ENCODE results near the gene AP3S2. TPM values are rescaled to one million over a fixed set of nuclear protein-coding genes. Genes with fewer than 3 reads are reported as not detected.

AP3S2 gene
- total and polyA plus RNA-seq, 8 donors, result 11.0 to 25.2 (median 17.7) TPM

DNA sequence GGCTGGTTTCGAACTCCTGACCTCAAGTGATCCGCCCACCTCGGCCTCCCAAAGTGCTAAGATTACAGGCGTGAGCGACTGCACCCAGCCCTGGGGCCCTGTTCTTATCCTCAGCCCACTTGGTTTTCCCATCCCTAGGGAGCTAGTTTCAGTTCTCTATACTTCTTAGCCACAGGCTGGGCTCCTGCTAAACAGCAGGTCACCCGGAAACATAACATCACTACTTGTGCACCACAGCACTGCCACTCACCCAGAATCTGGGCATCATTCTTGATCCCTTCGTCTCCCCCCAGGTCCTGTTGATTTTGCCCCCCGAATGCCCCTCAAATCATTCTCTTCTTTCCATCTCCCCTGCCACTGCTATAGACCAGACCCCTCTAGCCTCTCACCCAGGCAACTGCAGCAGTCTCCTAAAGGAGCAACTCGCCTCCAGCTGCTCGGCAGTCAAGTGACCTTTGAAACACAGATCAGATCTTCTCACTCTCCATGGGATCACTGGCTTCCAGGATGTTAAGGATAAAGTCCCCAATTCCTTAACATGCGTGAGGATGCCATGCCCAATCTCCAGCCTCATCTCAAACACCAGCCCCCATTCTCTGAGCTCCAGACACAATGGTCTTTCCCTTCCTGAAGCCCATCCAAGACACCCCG is 5.6 kb upstream of the AP3S2 start:
- 77 to 88% methylated on average over 12 of the region's 12 CpGs for WGBS, 2 donors
- Histone ChIP-seq H3K36me3 (peaks cover 0 to 38% (median 0%) of the 10 kb centered on the region in 3 donors), H3K4me3 (no peak overlapping the region), H3K9me3 (no peaks in the 10 kb centered on the region), H3K27ac (no peak overlapping the region), H3K4me1 (peaks cover 0 to 9% (median 3%) of the 10 kb centered on the region in 3 donors), H3K27me3 (no peaks in the 10 kb centered on the region)
- DNase-seq, result no peak
- intact Hi-C loops (cut with DNase I), result no loop called here
- no peak for TF ChIP-seq CTCF (IDR thresholded peaks at IDR 0.05)
- peak in 1 of 4 donors; percentile 28 for ATAC-seq
- no peak for FAIRE-seq

DNA sequence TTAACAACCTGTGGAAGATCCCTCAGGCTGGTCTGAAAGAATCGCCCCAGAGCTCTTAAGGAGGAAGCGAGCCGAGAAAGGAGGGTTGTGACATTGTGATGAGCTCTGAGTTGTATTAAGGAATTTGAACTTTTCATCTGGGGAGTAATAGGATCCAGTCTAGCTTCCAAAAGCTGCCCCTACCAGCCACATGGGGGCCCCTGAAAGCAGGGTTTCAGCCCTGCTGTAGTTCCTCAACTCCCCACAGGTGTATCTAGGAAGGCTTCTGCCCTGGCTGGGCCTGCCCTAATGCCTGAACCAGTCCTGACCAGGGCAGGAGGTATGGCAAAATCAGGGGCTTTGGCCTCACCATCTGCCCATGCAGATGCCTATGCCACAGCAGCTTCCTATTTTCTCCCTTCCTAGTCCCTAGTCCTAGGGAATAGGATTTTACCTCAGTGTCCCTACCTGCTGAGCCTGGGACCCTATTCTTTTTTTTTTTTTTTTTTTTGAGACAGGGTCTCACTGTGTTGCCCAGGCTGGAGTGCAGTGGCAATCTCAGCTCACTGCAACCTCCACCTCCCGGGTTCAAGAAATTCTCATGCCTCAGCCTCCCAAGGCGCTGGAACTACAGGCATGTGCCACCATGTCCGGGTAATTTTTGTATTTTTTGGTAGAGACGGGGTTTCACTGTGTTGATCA is 5.0 kb upstream of the AP3S2 start:
- Histone ChIP-seq H3K9me3 (no peaks in the 10 kb centered on the region), H3K4me3 (no peak overlapping the region), H3K36me3 (peaks cover 0 to 35% (median 0%) of the 10 kb centered on the region in 3 donors), H3K27me3 (no peaks in the 10 kb centered on the region), H3K4me1 (peaks cover 0 to 9% (median 3%) of the 10 kb centered on the region in 3 donors), H3K27ac (no peak overlapping the region)
- WGBS, 2 donors, result 88 to 90% methylated on average over 7 of the region's 7 CpGs
- no peak for FAIRE-seq
- peak in 3 of 6 donors; percentile 45 to 60 (median 46) for DNase-seq
- peak; percentile 36 to 60 (median 58) for TF ChIP-seq CTCF (IDR thresholded peaks at IDR 0.05)
- intact Hi-C loops (cut with DNase I), result no loop called here
- ATAC-seq, result peak in 3 of 4 donors; percentile 52 to 55 (median 55)

GRCh38 chr15:89898146-89898545 is 4.4 kb upstream of the AP3S2 start:
- TF ChIP-seq CTCF (IDR thresholded peaks at IDR 0.05), result no peak
- no peak for FAIRE-seq
- WGBS, 2 donors, result 70 to 82% methylated on average over 2 of the region's 2 CpGs
- intact Hi-C loops (cut with DNase I), result no loop called here
- Histone ChIP-seq H3K4me3 (no peak overlapping the region), H3K27me3 (no peaks in the 10 kb centered on the region), H3K36me3 (peaks cover 0 to 29% (median 0%) of the 10 kb centered on the region in 3 donors), H3K4me1 (peaks cover 0 to 9% (median 3%) of the 10 kb centered on the region in 3 donors), H3K9me3 (no peaks in the 10 kb centered on the region), H3K27ac (no peak overlapping the region)
- no peak for ATAC-seq
- no peak for DNase-seq

DNA sequence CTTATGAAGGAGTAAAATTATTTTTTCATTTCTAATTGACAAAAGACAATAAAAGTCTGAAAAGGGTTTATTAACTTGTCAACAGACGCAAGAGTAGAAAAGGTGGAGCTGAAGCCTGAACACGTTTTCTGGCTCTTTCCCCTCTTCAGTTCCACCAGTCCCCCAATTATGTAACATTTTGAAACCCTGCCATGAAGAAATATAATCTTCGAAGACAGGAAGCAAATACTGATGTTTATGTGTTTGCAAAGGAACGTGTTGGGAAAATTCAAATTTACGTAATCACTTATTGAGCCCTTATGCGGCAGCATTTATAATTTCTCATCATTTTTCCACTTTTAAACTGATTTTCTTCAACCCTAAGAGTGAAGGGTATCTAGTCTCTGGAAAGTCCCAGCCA is 767 bp downstream of the AP3S2 start:
- no peak for TF ChIP-seq CTCF (IDR thresholded peaks at IDR 0.05)
- 7 to 9% methylated on average over 6 of the region's 6 CpGs for WGBS, 2 donors
- no peak for FAIRE-seq
- peak overlapping the region; percentile 62 to 95 (median 88) for H3K27ac ChIP-seq
- intact Hi-C loops (cut with DNase I), result no loop called here
- H3K9me3 ChIP-seq, result no peaks in the 10 kb centered on the region
- H3K27me3 ChIP-seq, result no peaks in the 10 kb centered on the region
- ATAC-seq, result no peak
- peak overlapping the region; percentile 47 to 81 (median 62) for H3K4me3 ChIP-seq
- no peak for DNase-seq
- H3K36me3 ChIP-seq, result peaks cover 0 to 5% (median 0%) of the 10 kb centered on the region in 3 donors
- peaks cover 5 to 17% (median 13%) of the 10 kb centered on the region in 3 donors for H3K4me1 ChIP-seq

Data from pancreas (tissue), 10 donors.